ENCODE data around the gene ACSM2A.
A peak's percentile ranks its signal among the peaks of the same experiment; 100 is the strongest.
"Not testable (repeated sequence)": the region's sequence is repeated elsewhere in the genome, so short reads cannot be mapped to it uniquely, and the experiment has no call there.

Gene ACSM2A

DNA sequence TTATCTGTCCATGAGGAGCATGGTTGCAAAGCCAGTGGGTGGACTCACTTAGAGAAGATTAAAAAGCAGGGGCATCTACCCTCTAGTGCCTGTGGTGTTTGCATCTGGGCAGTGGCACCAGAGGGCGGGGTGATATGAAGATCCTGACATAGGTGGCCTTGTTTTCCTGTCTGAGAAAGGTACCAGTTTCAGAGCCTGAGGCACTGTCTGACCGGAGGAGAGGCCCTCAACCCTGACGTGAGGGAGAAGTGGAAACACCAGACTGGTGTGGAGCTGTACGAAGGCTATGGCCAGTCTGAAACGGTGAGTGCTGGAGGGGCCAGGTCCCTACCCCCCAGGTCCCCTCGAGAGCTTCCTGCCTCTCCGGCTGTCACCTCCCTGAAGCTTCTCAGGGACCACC lies 21.8 kb upstream of the ACSM2A start:
- not testable (repeated sequence) for H3K27me3 ChIP-seq (ENCODE audit: control insufficient read depth, insufficient read depth, low read length); H3K4me1 ChIP-seq (ENCODE audit: control insufficient read depth, insufficient read depth, low read length); H3K36me3 ChIP-seq (ENCODE audit: control insufficient read depth, insufficient read depth, low read length); H3K4me3 ChIP-seq (ENCODE audit: low read length); H3K9ac ChIP-seq (ENCODE audit: low read length); H3K27ac ChIP-seq (ENCODE audit: low read depth, low read length)

DNA sequence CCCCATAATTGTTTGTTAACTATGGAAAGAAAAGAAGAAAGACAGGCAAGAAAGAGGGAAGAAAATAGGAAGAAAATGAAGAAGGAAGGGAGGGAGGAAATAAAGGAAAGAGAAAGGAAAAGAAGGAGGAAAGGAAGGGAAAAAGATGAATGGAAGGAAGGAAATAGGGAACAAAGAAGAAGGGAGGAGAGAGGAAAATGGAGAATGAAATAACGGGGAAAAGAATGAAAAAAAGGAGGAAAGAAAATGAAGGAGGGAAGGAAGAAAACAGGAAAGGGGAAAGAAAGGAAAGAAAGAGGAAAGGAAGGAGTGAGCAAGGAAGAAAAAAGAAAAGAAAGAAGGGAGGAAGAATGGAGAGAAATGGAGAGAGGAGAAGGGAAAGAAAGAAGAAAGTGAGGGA lies 20.8 kb upstream of the ACSM2A start:
- H3K27ac ChIP-seq (ENCODE audit: low read depth, low read length); H3K27me3 ChIP-seq (ENCODE audit: control insufficient read depth, insufficient read depth, low read length); H3K4me1 ChIP-seq (ENCODE audit: control insufficient read depth, insufficient read depth, low read length); H3K9ac ChIP-seq (ENCODE audit: low read length); H3K36me3 ChIP-seq (ENCODE audit: control insufficient read depth, insufficient read depth, low read length); H3K4me3 ChIP-seq (ENCODE audit: low read length): not testable (repeated sequence)

DNA sequence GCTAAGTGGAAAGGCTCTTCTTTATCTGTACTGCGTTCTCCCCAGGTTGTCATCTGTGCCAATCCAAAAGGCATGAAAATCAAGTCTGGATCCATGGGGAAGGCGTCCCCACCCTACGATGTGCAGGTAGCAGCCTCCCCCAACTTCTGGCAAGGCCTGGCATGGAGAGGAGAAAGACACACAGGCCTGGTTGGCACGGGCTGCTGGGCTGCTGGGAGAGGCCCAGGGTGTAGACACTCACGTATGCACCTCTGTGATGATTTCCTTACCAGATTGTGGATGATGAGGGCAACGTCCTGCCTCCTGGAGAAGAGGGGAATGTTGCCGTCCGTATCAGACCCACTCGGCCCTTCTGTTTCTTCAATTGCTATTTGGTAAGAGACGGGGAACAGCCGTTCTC lies 20.4 kb upstream of the ACSM2A start:
- Histone ChIP-seq H3K27me3 (ENCODE audit: control insufficient read depth, insufficient read depth, low read length) (no peaks in the 10 kb centered on the region), H3K36me3 (ENCODE audit: control insufficient read depth, insufficient read depth, low read length) (no peaks in the 10 kb centered on the region), H3K4me1 (ENCODE audit: control insufficient read depth, insufficient read depth, low read length) (no peaks in the 10 kb centered on the region), H3K4me3 (ENCODE audit: low read length) (no peak overlapping the region), H3K27ac (ENCODE audit: low read depth, low read length) (no peak overlapping the region), H3K9ac (ENCODE audit: low read length) (no peak overlapping the region)

DNA sequence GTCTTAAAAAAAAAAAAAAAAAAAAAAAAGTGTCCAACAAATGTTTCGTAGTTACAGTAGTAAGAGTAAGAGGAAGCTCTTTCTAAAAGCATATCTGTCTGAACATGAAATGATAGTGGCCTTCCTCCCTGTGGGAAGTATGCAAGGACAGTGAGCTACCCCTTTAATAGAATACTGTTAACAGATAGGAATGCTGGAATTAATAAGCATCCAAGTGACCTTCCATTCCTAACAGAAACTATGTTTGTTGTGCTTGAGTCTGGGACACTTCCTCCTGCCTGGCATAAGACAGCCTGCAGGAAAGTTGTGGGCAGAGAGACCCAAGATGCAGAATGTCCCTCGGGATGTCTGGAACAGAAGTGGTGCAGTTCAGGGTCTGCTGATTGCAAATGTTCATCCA lies 12.4 kb upstream of the ACSM2A start:
- H3K4me3 ChIP-seq (ENCODE audit: low read length); H3K36me3 ChIP-seq (ENCODE audit: control insufficient read depth, insufficient read depth, low read length); H3K27me3 ChIP-seq (ENCODE audit: control insufficient read depth, insufficient read depth, low read length); H3K27ac ChIP-seq (ENCODE audit: low read depth, low read length); H3K4me1 ChIP-seq (ENCODE audit: control insufficient read depth, insufficient read depth, low read length); H3K9ac ChIP-seq (ENCODE audit: low read length): not testable (repeated sequence)

DNA sequence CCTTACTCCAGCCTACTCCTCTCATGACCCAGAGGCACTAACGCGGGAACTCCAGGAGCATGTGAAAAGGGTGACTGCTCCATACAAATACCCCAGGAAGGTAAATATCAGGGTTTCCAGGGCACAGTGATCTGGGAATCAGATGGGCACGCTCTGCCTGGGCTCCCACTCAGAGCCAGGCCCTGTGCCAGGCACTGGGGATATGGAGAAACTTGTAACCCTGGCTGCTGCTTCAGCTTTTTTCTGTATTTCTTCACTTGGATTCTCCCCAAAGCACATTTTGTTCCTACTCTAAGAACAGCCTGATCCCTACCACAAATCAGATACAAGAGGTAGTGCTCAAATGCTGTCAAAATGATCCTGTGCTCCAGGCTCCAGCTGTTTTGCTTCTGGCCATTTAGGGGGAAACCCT lies 11.5 kb upstream of the ACSM2A start:
- peak overlapping the region; percentile 51 for H3K27ac ChIP-seq (ENCODE audit: low read depth, low read length)
- H3K9ac ChIP-seq (ENCODE audit: low read length); H3K4me1 ChIP-seq (ENCODE audit: control insufficient read depth, insufficient read depth, low read length); H3K36me3 ChIP-seq (ENCODE audit: control insufficient read depth, insufficient read depth, low read length); H3K27me3 ChIP-seq (ENCODE audit: control insufficient read depth, insufficient read depth, low read length); H3K4me3 ChIP-seq (ENCODE audit: low read length): not testable (repeated sequence)

DNA sequence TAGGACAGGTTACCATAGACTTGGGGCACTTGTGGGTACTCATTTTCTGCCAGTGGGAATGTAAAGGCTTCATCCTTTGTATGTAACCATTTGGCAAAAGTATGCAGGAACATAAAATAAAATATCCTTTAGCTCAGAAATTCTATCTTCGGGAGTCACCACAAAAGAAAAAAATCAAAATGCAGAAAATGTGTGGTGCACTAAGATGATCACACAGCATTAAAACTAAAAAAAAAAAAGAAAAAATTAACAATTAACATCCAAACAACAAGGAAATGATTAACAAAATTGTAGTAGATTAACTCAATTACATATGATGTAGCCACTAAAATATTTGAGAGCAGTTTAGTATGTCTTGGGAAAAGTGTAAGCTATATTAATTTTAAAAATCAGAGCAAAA lies 10.6 kb upstream of the ACSM2A start:
- H3K4me1 ChIP-seq (ENCODE audit: control insufficient read depth, insufficient read depth, low read length); H3K9ac ChIP-seq (ENCODE audit: low read length); H3K27me3 ChIP-seq (ENCODE audit: control insufficient read depth, insufficient read depth, low read length); H3K4me3 ChIP-seq (ENCODE audit: low read length); H3K36me3 ChIP-seq (ENCODE audit: control insufficient read depth, insufficient read depth, low read length): not testable (repeated sequence)
- H3K27ac ChIP-seq (ENCODE audit: low read depth, low read length), result peak overlapping the region; percentile 75

DNA sequence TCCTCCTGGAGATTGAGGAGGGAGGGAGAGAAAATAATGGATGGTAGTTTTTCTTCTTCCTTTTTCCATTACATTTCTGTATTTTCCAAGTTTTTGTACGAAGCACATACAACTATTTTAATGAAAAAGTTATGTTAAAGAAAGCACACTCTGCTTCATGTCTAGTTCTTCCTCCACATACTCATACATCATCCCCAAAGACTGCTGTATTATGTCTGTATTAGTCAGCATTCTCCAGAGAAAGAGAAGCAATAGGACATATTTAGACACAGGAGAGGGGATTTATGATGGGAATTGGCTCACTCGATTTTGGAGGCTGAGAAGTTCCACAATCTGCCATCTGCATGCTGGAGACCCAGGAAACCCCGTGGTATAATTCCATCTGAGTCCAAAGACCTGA lies 10.1 kb upstream of the ACSM2A start:
- H3K4me1 ChIP-seq (ENCODE audit: control insufficient read depth, insufficient read depth, low read length), result no peaks in the 10 kb centered on the region
- no peaks in the 10 kb centered on the region for H3K36me3 ChIP-seq (ENCODE audit: control insufficient read depth, insufficient read depth, low read length)
- H3K4me3 ChIP-seq (ENCODE audit: low read length), result no peak overlapping the region
- H3K27me3 ChIP-seq (ENCODE audit: control insufficient read depth, insufficient read depth, low read length), result no peaks in the 10 kb centered on the region
- H3K9ac ChIP-seq (ENCODE audit: low read length), result no peak overlapping the region
- H3K27ac ChIP-seq (ENCODE audit: low read depth, low read length), result peak overlapping the region; percentile 51

DNA sequence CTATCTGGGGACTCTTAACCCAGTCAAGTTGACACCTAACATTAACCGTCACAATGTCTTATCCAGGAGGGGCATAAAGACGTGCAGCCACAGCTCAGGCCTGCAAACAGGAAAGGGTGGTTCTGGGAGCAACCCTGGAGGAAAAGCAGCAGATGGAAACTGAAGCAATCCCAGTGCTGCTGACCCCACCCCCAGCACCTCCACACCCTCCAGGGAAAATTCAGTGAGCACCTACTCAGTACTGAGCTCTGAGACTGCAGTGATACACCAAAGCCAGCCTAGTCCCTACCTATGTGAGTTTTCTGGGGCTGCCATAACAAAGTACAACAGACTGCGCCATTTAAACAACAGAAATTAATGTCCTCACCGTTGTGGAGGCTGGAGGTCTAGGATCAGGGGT lies 9.5 kb upstream of the ACSM2A start:
- H3K4me3 ChIP-seq (ENCODE audit: low read length); H3K27ac ChIP-seq (ENCODE audit: low read depth, low read length); H3K36me3 ChIP-seq (ENCODE audit: control insufficient read depth, insufficient read depth, low read length); H3K4me1 ChIP-seq (ENCODE audit: control insufficient read depth, insufficient read depth, low read length); H3K27me3 ChIP-seq (ENCODE audit: control insufficient read depth, insufficient read depth, low read length); H3K9ac ChIP-seq (ENCODE audit: low read length): not testable (repeated sequence)

DNA sequence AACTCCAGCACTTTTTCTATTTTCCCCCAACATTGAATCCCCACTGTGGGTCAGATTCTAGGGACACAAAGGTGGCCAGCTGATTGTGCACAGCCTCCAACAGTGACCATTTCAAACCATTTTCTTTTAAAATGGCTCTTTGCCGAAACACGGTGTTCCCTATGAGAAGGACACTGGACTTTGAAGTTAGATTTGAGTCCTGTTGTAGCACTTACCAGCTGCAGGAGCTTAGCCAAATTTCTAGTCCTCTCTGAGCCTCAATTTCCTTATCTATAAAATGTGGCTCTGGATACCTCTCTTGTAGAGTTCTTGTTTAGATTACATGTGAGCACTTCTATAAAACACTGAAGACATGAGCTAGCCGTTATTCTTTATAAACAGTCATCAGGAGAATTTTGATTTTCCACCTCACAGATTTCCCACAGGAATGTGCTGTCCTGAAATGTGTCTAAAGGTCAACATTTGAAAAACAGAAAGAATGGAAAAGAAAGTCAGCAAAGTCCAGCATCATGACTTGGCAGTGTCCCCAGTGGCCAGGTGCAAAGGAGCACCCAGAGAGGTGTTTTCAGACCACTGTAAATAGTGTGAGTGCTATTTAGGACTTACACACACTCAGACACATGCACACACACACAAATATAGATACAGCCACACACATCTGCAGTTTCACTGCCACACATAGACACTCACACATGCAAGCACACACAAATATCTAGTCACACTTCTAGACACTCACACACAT lies 4.5 kb upstream of the ACSM2A start:
- not testable (repeated sequence) for H3K9ac ChIP-seq (ENCODE audit: low read length); H3K36me3 ChIP-seq (ENCODE audit: control insufficient read depth, insufficient read depth, low read length); H3K27me3 ChIP-seq (ENCODE audit: control insufficient read depth, insufficient read depth, low read length); H3K4me1 ChIP-seq (ENCODE audit: control insufficient read depth, insufficient read depth, low read length); H3K27ac ChIP-seq (ENCODE audit: low read depth, low read length); H3K4me3 ChIP-seq (ENCODE audit: low read length)

DNA sequence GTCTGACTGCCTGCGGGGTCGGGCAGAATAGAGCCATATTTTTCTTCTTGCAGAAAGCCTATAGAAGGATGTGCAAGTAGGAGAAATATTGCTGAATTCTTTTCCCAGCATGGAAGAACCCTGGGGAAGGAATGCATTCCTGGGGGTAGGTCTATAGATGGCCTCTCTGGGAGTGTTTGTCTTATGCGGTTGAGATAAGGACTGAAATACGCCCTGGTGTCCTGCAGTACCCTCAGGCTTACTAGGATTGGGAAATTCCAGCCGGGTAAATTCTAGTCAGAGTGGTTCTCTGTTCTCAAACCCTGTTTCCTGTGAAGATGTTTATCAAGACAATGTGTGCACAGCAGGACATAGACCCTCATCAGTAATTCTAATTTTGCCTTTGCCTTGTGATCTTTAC lies 2.3 kb downstream of the ACSM2A start:
- not testable (repeated sequence) for H3K27me3 ChIP-seq (ENCODE audit: control insufficient read depth, insufficient read depth, low read length); H3K4me3 ChIP-seq (ENCODE audit: low read length); H3K36me3 ChIP-seq (ENCODE audit: control insufficient read depth, insufficient read depth, low read length); H3K9ac ChIP-seq (ENCODE audit: low read length); H3K4me1 ChIP-seq (ENCODE audit: control insufficient read depth, insufficient read depth, low read length); H3K27ac ChIP-seq (ENCODE audit: low read depth, low read length)

DNA sequence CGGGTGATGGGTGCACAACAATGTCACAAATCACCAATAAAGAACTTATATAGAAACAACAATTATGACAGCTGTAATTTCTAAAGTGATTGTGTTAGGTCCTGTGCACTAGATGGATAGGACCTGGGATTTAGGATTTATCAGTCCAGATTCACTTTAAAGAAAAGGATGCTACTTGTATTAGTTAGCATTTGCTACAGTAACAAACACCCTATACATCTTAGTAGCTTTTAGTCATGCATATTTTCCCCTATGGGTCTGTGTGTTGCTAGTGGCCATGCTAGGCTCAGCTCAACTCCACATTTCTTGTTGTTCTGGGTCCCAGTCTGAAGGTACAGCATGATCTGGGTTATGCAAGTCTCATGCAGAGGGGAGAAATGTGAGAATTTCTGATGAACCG lies 7.9 kb downstream of the ACSM2A start:
- not testable (repeated sequence) for H3K36me3 ChIP-seq (ENCODE audit: control insufficient read depth, insufficient read depth, low read length); H3K4me1 ChIP-seq (ENCODE audit: control insufficient read depth, insufficient read depth, low read length); H3K4me3 ChIP-seq (ENCODE audit: low read length); H3K9ac ChIP-seq (ENCODE audit: low read length); H3K27me3 ChIP-seq (ENCODE audit: control insufficient read depth, insufficient read depth, low read length); H3K27ac ChIP-seq (ENCODE audit: low read depth, low read length)

DNA sequence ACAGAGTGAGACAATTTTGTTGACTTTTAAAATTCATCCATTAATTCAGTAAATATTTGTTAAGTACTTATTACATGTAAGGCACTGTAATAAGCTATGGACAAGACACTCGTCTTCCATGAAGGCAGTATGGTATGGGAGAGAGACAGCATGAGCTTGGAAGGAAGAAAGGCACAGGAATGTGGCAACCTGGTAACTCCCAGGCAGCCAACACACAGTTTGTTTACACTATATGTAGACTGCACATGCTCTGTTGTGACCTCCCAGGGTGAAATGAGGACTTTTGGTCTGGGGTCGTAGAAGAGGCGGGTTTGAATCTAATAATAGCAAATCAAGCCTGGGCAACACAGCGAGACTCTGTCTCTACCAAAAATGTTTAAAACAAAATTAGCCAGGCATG lies 9.0 kb downstream of the ACSM2A start:
- H3K4me3 ChIP-seq (ENCODE audit: low read length); H3K36me3 ChIP-seq (ENCODE audit: control insufficient read depth, insufficient read depth, low read length); H3K4me1 ChIP-seq (ENCODE audit: control insufficient read depth, insufficient read depth, low read length); H3K9ac ChIP-seq (ENCODE audit: low read length); H3K27me3 ChIP-seq (ENCODE audit: control insufficient read depth, insufficient read depth, low read length); H3K27ac ChIP-seq (ENCODE audit: low read depth, low read length): not testable (repeated sequence)

DNA sequence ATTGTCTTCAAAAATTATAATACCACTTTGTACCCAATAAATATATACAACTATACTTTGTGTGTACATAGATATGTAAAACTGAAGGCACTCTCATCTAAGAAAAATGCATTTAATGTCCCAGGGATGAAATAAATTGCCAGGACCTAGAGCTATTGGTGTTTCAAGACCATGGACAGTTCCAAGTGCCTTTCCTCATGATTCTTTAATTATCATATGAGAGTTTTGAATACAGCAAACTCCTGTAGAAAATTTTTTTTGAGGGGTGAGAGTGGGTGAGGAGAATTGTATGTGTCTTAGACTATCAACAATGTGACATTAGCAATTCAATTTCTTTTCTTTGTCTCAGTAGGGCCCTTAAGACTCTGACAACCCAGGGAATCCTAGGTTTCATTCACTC lies 17.6 kb downstream of the ACSM2A start:
- not testable (repeated sequence) for H3K27me3 ChIP-seq (ENCODE audit: control insufficient read depth, insufficient read depth, low read length); H3K4me1 ChIP-seq (ENCODE audit: control insufficient read depth, insufficient read depth, low read length); H3K9ac ChIP-seq (ENCODE audit: low read length); H3K27ac ChIP-seq (ENCODE audit: low read depth, low read length); H3K4me3 ChIP-seq (ENCODE audit: low read length); H3K36me3 ChIP-seq (ENCODE audit: control insufficient read depth, insufficient read depth, low read length)

Data from rectal smooth muscle tissue (tissue), 1 donor.